GM12873 (cell line): Measurements from ENCODE around the gene UFD1.
A peak's percentile ranks its signal among the peaks of the same experiment; 100 is the strongest.

Source experiments
- CTCF ChIP-seq: IDR thresholded peaks from 2 replicates; pipeline ENCODE4 v1.5.1; 2012; ENCODE audit warnings: low read depth, mild to moderate bottlenecking, moderate library complexity, low read length, control low read depth; ENCODE audit not compliant: insufficient read depth; ENCODE audit errors: missing control alignments

UFD1 gene

DNA sequence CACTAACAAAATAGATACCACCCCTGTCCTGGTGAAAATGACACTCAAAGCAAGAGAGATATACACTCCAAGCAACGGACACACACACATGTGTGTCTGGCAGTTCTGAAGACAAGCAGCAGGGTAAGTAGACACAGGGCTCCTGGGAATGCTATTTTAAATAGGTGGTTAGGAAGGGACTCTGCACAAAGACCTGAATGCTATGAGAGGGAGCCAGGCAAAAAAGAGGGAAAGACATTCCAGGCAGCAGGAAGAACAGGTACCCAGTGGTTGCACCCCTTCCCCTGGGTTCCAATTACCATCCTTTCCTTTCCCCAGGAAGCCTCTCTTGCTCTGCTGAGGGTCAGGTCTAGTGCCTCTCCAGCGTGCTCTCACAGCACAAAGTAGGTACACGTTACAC is 3.0 kb downstream of the UFD1 start:
- TF ChIP-seq CTCF = no peak

DNA sequence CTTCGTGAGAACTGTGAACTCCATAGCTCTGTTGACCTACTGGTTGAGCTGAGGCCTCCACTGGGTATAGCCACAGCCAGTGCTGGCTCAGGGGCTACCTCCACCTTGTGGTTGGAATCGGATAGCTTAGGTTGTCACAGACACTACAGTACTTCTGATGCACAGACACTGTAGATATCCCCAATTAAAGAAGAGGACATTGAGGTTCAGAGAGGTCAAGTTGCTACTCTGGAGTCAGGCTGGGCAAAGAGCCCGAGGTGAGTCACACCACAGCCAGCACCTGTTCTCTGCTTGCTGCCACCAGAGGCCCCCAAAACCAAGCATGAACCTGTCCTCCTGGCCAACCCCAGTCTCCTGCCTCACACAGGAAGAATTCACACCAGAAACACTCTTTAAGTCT is 5.4 kb downstream of the UFD1 start:
- TF ChIP-seq CTCF = peak; percentile 21

DNA sequence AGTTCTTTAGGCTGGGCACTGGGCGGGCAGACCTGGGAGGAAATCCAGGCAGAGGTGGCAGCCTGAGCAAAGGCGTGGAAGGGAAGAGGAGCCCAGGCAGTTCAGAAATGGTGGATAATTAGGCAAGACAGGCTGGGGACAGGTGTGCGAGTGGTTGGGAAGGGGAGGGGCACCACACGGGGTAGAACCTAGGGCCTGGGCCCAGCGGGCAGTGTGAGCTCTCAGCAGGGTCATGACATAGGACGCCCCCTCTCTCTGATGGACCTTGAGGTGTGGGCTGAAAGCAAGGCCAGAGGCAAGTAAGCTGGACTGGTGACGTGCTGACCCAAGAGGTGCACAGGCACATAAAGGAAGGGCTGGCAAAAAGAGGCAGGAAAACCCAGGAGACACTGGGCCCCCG is 6.8 kb downstream of the UFD1 start:
- no peak for TF ChIP-seq CTCF

DNA sequence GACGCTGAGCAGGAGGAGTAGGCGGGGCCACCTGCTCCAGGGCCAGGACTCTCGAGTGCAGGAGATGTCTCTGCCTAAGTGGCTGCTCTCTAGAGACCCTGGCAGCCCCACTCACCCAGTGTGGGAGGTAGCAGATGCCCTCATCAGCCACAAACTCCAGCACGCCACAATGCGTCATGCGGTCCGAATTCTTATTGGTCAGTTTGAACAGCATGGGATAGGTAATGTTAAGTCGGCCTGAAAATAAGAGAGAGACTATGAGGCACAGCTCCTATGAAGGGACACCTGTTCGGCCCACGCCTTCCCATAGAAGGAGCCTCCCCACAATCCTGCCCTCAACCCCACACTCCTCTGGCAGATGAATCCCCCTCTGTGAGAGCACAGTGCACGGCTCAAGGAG is 7.4 kb downstream of the UFD1 start:
- TF ChIP-seq CTCF = no peak

DNA sequence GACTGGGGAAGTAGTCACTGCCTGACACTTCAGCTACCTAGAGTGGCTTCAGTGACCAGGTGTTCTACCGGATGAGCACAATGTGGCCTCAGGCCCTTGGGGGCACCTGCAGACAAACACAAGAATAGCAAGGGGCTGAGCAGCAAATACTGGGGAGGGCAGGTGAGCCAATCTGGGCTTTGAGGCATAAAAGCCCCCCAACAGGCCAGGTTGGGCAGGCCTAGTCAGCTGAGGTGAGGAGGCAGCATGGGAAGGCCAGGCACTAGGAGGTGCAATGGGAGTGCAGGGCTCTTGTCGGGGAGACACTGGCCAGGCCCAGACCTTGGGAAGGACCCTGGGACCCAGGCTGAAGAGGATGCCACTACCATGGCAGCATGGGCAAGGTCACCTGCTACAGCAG is 9.0 kb downstream of the UFD1 start:
- no peak for TF ChIP-seq CTCF

GRCh38 chr22:19469421-19469820 is 9.6 kb downstream of the UFD1 start:
- TF ChIP-seq CTCF = no peak

- no peak for TF ChIP-seq CTCF
These were observed 11.1 kb downstream of the UFD1 start for GRCh38 chr22:19467912-19468311.
